HG03196 (cell line): ENCODE data around the gene CAD.
"Not testable (repeated sequence)": the region's sequence is repeated elsewhere in the genome, so short reads cannot be mapped to it uniquely, and the experiment has no call there.

ENCODE experiments used
- ATAC-seq: cut with Tn5 transposase; IDR thresholded peaks from one replicate; pipeline ENCODE4 v1.9.1; 2021; ENCODE audit not compliant: unreplicated experiment

The CAD gene

DNA sequence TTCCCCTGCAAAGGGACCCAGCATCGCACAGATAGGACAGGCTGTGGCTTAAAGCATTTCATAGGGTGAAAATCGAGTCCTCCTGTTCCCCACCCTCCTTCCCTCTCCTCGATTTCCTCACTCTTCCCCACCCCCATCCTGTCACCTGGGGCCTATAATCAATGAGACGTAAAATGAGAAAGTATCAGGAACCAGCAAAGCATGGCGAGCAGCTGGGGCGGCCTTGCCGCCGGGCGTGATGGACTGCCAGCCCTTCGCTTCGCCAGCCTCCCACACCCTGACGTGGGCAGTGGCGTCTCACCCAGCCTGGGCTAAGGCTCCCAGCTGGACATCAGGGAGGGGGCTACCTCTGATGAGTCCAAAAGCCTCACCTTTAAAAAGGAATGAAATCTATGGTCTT, 34.6 kb downstream of the CAD start:
- no peak for ATAC-seq

DNA sequence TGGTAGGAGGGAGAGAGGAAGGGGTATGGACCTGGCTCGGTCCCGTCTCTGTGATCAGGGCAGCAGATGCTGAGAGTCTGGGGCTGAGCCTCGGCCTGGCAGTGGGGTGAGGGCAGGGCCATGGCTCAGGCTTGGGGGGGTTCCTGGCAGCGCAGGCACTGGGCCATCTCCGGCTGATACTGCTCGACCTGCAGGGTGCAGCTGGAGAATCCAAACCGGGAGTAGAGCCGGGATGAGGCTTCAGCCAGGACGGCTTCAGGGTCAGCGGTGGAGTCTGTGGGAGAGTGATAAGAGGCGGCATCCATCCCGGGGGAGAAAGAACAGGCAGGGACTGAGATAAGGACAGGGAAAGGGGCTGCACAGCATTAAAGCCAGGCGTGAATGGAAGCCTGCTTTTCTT, 38.0 kb downstream of the CAD start:
- no peak for ATAC-seq

DNA sequence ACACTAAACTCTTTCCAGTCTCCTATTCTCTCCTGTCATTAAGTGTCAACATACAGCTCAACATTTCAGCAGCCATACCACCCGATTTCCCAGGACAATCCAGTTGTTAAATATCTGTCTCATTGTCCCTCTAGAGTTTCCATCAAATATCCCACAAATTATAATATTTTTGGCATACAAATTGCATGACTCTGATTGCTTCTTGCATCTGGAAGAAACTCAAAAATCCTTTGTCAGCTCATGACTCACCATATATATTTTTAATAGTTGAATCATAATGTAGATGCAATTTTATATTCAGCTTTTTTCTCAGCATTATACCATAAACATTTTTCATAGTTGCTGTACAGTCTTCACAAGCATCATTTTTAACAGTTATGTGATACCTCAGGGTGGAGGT, 38.5 kb downstream of the CAD start:
- ATAC-seq = no peak

DNA sequence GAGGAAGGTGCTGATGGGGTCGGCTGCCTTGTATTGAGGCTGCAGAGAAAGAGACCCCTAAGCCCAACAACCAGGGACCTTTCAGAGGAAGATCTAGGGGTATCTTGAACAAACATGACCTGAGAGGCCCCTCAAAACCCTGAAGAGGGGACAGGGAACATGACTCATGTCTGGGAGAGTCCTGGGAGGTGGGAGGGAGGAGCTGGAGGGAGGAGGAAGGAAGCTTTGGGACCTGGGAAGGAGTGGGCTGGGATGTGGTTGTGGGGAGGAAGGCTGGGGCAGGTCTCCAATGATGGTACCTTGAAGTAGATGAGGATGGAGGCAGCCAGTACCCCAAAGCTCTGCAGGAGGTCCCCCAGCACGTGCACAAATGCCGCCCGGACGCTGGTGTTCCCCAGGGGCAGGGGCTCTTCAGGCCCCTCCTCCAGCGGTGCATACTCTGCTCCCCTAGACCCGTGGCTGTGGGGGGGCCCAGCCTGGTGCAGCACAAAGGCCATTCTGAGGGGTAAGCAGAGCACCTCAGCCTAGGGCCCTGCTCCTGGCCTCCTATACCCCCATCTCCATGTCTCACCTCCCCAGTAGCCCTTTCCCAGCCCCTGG, 39.8 kb downstream of the CAD start:
- no peak for ATAC-seq

DNA sequence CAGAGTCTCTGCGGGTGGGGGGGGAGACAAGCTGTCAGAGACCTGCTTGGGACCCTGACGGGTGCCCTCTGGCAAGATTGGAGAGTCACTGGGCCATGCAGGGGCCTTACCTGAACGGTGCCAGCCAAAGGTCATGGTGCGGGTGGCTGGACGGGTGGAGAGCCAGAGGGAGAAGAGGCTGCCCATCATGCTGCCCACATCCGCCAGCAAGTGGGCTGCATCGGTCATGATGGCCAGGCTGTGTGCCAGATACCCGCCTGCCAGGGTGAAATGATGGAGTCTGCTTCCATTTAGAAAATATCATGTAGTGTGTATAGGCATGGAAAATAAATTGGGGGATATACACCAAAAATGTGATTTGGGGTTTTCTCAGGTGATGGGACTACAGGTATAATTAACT, 40.9 kb downstream of the CAD start:
- no peak for ATAC-seq

DNA sequence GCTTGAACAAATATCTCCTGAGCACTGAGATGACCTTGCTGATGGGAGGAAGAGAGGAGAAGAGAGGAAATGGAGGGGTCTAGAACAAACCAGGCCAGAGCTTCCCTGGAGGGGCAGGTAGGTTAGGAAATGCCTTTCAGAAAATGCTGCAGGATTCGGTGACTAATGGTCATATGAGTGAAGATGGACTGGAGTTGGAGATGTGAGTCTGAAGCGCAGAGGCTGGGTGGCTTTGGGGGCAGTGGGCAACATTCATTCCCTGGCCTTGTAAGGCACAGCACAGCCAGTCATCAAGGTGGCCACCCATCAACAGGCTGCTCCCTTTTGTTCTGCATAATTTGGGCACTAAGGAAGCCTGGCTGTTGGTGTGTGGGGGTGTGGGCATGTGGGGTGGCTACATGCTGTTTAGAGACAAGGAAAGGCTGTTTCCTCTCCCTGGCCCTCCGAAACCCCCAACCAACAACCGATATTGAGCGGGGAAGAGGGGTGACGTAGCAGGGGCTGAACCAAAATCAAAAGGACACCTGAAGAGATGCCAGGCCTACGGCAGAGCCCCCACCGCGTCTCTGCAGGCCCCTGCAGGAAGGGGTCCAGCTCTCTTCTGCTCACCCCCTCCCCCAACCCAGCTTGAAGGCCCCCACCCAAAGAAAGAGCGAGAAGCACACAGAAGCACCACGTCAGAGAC, 44.2 kb downstream of the CAD start:
- ATAC-seq = no peak

DNA sequence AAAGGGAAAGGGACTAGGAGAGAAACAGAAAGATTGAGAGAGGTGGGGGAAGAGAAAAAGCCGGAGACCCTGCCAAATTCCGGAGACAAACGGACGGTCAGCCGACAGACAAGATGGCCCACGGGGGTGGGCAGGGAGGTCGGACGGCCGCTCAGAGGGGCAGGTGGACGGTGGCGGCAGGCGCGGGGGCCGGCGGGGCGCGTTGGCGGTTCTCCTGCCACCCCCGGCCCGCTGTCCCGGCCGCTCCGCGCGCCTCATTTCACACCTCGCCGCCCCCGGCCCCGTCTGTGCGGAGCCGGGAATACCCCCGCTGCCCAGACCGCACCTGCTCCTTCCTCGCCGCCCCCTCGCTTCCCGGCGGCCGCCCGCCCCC, 44.7 kb downstream of the CAD start:
- no peak for ATAC-seq

DNA sequence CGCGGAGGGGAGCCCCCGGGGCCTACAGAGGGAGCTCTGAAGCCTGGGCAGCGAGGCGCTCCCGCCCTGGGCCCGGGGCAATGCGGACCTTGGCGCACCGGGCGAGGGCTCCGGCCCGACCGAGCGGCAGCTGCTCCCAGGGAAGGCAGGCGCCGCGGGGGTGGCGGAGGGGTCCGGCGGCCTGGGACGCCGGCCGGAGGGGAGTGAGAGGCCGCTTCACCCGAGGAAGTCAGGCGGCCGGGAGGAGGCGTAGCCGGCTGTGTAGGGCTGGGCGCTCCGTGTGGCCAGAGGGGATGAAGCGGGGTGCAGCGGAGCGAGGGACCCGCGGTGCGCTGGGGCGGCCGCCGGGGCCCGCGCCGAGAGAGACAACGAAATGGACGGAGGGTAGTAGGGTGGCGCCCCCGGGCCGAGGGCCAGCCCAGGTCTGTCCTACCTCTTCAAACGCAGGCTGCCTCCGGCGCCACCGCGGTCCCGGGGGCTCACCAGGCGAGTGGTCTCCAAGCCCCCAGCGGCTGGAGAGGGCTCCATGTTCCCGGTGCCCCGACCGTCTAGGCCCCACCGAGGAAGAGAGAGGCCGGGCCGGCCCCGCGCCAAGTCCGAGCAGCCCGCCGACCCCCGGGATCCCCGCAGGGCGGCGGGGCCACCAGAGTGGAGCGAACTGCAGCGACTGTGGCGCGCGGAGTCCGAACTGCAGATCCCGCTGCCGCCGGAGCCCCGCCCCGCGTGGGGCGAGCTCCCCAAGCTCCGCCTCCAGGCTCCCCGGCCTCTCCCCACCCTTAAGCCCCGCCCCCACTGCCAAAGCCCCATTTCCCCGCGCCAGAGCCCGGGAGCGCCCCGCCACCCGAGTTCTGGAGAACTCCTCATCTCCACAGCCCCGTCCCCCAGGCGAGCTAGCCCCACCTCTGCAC, 45.5 kb downstream of the CAD start, which contains the start of gene SLC30A3:
TSS of gene SLC30A3 (minus strand) at position 669 of the 908 bp plus-strand sequence. CDS start at position 528, 141 bp downstream.
- no peak for ATAC-seq

DNA sequence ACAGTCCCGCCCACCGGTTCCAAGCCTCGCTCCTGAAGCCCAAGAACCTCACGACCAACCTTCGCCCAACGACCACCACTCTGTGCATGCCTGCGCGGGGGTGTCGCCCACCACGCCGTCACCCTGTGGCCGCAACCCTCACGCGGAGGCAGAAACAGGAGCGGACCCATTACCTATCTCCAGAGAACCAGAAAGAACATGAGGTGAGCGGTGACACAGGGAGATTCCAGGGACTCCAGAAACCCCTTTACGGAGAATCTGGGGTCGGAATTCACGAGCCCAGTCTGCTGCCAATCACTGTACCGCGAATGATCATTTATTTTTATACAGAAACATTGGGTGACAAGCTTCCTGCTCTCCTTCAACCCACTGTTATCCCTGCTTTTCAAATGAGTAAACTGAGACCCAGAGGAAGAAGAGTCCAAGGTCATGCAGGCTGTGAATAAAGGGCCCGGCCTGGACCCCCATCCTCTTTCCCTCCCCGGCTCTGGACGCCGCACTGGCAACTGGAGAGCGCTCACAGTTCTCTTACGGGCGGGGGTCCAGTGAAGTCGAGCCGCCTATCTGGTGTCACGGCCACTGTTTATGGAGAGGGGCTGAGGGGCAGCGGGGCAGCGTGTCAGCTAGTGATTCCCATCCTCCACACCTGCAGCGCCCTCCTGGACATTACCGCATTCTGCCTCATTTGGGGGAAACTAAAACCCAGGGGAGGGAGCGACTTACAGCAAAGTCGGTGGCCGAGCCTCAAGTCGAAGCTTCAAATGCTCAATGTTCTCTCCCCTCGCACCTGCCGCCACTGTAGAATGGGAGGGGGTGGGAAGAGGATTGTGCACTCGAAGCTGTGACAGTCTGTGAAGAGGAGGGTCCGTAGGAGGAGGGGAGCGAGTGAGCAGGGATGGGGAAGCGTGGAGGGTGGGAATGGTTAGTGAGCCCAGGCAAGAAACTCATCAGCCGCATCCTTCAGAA, 46.4 kb downstream of the CAD start:
- no peak for ATAC-seq

DNA sequence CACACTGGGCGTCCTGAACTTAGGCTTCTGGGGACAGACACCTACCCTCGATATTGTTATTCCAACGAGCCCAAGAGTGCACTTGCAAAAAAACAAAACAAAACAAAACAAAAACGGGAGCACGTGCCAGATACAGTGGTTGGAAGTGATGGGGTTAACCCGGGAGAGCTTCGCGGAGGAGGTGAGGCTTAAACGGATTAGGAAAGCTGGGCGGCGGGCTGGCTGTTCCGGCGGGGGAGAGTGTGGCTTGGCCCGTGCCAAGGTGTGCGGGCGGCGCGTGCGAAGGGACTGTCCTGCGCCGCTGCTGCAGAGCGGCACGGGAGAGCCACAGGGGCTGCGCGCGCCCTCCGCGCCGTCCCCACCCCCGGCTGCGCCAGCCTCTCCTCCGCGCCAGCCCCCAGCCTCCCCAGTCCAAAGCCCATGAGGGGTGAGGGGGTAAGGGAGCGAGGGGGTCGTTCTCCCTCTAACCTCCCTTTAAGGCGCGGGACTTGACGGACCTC, 47.1 kb downstream of the CAD start:
- ATAC-seq = no peak

DNA sequence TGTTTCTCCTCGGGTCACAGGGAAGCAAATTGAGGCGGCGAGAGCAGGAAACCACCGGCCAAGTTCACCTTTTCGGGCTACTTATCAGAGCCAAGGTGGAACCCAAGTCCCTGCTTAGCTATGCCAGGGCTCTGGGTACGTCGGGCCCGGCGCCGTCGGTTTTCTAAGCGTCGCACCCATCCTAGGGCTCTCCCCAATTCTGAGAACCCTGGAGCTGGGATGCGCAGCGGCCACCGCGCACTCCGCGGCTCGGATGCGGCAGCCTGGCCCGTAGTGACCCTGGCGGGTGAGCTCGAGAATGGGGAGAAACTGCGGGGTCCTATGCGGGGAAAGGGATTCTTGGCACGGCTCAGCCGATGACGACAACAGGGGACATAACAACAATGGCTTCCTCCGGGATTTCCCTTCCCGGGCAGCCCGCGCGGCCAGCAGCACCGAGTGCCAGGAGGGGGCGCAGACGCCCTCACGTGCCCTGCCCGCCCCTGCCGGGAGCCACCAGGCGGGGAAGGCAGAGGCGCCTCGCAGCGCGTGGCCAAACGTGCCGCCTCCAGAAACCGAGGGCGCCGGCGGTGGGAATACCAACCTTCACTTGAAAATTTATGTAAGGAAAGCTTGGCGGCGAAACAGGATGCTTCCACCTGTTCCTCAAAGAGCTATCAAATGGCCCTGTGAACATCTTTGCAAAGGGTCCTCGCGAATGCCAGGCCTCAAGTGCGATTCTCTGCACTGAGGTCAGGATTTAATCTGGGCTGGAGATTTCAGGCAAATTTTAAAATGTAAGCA, 47.8 kb downstream of the CAD start:
- peak; percentile 60 for ATAC-seq

DNA sequence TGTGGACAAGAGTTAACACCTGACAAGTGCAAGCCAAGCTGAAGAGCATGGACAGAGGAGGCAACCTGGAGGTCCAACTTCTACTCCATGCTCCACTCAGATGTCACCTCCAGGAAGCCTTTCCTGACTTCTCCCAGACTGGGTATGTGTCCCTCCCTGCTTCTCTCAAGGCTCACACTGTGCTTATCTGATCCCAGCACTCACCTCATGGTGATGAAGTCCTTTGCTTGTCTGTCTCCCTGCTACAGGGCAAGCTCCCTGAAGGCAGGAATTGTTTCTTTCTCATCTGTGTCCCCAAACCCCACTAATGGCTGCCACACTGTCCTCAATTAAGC, 48.3 kb downstream of the CAD start:
- no peak for ATAC-seq

DNA sequence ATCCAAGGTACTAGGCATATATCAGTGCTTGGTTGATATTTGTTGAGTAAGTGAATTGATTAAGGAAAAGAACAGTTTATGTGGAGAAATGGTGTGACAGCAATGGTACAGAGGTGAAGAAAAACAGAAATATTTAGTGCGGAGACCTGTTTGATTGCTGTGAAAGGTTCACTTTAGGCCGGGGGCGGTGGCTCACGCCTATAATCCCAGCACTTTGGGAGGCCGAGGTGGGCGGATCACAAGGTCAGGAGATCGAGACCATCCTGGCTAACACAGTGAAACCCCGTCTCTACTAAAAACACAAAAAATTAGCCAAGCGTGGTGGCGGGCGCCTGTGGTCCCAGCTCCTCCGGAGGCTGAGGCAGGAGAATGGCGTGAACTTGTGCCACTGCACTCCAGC, 51.1 kb downstream of the CAD start:
- ATAC-seq = not testable (repeated sequence)

DNA sequence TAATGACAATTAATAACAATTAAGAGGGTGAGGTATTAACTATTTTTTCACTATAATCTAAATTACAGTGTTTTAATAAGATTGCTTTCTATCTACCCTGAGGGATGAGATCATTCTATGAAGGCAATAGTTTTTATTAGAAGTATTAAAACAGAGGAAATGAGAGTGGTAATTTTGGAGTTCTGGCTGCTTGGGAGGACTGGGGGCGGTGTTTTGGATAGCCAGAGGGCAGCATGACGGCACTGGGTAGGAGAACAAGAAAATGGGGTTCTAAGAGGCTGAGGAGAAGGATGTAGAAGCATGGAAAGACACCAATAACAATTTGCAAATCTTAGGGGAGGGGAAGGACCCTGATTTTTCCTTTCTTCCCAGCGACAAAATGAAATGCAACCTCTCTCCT, 53.0 kb downstream of the CAD start:
- ATAC-seq = no peak

DNA sequence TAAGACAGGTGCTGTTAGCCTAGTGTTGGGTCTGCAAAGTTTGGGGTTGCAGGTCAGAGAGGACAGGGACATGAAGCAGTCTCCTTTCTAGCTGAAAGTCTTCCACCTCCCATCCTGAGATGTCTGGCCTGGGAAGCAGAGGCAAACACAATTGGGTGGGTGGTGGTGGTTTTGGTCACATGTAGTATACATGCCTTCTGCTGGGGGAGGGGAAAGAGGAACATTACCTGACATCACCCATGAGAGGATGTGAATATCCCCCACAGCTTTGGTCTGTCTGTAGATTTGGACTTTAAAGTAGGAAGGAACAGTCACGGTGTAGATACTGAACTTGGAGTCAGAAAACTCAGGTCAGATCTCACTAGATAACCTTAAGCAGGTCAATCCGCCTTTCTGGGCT, 53.5 kb downstream of the CAD start:
- no peak for ATAC-seq

DNA sequence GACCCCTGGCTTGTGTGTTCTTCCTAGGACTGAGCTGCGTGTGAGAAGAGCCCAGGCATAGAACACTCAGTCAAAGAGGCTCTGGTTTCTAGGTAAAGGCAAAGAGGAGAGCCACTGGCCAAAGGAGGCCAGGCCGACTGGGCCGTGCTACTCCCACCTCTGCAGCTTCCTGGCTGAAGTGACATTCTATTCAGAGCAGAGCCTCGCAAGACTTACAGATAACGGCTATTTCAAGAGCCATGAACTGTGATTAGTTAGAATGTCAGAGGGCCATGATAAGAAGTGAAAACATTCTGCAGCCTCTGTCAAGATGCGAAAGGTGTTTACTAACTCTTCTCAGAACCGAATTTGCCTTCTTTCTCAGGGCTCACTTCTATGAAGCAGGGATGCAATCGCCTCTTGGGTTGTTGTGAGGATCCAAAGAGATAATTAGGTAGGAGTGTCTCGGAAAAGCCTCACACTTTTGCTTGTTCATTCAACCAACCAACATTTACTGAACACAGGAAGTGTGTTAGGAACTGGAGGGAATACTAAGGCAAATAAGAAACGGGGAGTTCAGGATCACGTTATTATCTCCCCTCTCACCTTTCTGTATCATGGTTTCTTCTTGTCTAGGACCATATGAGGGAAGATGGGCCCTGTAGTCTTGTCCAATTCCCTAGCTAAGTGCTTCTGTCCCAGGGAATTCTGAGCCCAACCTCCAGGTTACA, 54.6 kb downstream of the CAD start:
- ATAC-seq = no peak

DNA sequence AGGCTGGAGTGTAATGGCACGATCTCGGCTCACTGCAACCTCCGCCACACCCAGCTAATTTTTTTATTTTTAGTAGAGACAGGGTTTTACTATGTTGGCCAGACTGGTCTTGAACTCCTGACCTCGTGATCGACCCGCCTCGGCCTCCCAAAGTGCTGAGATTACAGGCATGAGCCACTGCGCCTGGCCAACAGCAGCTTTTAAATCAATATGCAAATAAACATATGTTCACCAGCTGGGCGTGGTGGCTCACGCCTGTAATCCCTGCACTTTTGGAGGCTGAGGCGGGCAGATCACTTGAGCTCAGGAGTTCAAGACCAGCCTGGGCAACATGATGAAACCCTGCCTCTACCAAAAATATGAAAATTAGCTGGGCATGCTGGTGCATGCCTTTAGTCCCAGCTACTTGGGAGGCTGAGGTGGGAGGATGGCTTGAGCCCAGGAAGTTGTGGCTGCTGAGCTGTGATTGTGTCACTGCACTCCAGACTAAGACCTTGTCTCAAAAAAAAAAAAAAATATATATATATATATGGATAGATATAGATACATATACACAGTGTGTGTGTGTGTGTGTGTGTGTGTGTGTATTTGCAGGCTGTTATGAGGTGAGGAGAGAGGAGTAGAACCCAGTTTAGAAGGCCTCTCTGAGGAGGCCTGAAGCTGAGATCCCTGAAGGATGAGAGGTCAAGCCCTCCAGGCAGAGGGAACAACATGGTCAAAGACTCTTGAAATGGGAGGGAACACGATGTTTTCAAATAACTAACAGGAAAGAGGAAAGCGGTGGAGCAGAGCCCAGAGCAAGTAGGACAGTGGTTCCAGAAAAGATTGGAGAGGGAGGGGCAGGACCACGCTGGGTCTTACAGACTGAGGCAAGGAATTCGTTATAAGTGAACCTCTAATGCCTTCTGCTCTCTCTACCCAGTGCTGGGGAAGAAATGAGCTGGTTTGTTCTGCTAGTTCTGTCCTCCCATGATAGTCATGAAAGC, 55.7 kb downstream of the CAD start:
- not testable (repeated sequence) for ATAC-seq
